Skeletal muscle cell (primary cell): ENCODE results near the gene RGL2.
A peak's percentile ranks its signal among the peaks of the same experiment; 100 is the strongest.
"Not testable (repeated sequence)": the region's sequence is repeated elsewhere in the genome, so short reads cannot be mapped to it uniquely, and the experiment has no call there.

ENCODE experiments used
- DNase-seq: peaks from one replicate; pipeline ENCODE4 v3.0.0-alpha.2; 2010; ENCODE audit warnings: low read depth
- H3K4me3 ChIP-seq: 2 replicates; pipeline ENCODE4 v1.5.1; 2011; ENCODE audit warnings: low read depth, mild to moderate bottlenecking, control low read depth, low read length, moderate library complexity

Gene RGL2

GRCh38 chr6:33296797-33297405, 1.8 kb downstream of the RGL2 start:
- H3K4me3 ChIP-seq: peak overlapping the region; percentile 76
- no peak for DNase-seq

DNA sequence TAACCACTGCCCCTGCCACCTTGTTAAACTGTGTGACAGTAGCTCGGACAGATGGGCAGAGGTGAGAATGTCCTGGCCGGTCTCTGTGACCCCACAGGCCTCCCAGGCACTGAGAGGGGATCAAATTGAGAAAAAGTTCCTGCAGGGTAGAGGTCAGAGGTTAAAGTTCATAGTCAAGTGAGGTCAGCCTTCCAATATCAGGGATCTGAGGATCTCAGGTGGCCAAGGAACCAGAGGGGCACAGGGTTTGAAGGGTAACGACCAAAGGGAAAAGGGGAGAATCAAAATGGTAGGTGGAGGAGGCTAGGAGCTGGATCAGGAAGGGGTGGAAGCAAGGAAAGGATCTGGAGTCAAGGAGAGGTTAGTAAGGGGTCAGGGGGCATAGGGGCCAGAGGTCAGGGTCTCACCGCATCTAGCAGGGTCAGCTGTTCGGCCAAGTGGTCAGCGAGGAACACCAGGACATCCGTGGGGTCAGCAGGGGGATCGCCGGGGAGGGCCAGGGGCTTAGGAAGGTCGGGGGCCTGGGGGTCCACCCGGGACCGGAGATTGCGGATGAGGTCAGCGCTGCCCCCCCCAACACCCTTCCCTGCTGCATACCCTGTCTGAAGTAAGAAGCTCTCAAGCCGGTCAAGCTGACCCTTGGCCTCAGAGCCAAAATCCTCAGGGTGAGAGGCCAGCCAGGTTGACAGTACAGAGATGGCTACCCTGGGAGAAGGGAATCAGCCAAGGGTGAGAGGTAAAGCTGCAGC, 2.9 kb downstream of the RGL2 start:
- no peak for DNase-seq
- H3K4me3 ChIP-seq: no peak overlapping the region

DNA sequence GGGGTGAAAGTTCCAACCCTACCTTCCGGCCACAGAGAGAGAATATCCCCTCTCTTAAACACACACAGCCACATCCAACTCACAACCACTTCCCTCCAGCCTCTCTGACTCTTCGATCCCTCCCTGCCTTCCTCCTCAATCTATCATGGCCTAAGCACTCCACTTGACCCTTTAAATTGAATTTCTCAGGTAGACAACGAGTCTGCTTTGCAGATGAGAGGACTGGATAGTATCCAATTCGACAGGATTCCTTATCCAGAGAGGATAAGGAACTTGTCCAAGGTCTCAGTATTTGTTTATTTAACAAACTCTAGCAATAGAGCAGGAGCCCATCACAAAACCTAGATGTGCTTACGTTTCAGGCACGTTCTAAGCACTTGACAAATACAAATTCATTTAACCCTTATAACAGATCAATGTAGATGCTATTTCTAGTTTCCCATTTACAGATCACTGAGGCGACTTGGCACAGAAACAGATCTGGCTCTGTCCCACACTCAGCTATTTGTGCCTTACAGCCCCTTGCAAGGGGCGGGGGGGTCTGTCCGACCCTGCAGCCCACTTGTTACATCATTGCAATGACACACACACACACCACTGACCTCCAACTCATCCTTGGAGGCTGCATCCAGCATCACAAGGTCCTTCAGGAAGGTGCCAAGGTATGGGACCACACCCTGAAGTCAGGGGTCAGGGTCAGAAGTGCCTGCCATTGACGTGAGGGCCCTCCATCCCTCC, 4.5 kb downstream of the RGL2 start:
- DNase-seq: no peak
- no peak overlapping the region for H3K4me3 ChIP-seq

DNA sequence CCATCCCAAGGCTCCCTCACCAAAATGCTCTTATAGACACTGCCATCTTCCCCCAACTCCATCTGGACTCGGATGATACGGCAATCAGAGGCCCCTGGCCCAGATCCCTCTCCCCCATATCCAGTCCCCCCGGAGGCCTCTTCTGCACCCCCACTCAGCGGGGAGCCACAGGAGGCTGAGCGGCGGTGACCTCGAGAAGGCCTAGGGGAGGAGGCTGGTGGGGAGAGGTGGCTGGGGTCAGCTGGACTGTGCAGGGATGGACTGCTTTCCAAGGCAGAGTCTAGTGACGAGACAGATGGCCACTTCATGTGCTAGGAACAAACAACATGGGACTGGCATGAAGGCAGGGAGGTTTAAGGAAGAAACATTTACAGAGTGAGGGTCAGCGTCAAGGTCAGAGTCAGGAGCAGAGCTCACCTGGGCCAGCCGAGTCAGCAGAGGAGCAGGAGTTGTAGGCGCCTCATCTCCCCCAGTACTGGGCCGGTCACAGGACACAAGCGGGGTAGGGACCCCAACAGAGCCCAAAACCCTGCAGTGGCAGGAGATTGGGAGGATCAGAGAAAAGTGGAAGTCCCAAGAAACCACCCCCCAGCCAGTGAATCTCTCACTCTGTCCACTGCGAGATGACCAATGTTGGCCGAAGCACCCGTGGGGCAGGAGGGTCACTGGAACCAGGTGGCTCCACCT, 5.6 kb downstream of the RGL2 start:
- H3K4me3 ChIP-seq: no peak overlapping the region
- DNase-seq: no peak

DNA sequence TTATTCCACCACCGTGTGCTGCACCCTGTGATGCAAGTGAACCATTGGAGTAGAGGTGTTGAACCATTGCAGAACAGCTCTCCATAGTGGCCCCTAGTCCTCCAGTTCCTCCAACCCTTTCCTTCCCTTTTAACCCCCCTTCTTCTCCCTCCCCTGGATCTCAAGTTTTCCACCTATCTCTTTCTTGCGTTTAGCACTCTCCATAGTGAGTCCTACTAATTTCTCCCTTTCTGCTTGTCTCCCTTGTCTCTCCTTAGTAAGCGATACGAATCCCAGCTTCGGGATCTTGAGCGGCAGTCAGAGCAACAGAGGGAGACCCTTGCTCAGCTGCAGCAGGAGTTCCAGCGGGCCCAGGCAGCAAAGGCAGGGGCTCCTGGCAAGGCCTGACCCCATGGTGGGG, 8.3 kb downstream of the RGL2 start:
- no peak for DNase-seq
- peak overlapping the region; percentile 97 for H3K4me3 ChIP-seq

GRCh38 chr6:33289784-33290315, 8.9 kb downstream of the RGL2 start:
- DNase-seq: no peak
- H3K4me3 ChIP-seq: peak overlapping the region; percentile 97

- DNase-seq: peak; percentile 67
- peak within 1 kb of the TSS; percentile 97 for H3K4me3 ChIP-seq
Measured at GRCh38 chr6:33288921-33289783, 9.6 kb downstream of the RGL2 start, which contains the start of the genes PFDN6 and WDR46. Gene PFDN6 (plus strand): TSS chr6:33289601. CDS start chr6:33289857, 256 bp downstream. Gene WDR46 (minus strand): TSS chr6:33289239. CDS start chr6:33289170, 69 bp downstream.

DNA sequence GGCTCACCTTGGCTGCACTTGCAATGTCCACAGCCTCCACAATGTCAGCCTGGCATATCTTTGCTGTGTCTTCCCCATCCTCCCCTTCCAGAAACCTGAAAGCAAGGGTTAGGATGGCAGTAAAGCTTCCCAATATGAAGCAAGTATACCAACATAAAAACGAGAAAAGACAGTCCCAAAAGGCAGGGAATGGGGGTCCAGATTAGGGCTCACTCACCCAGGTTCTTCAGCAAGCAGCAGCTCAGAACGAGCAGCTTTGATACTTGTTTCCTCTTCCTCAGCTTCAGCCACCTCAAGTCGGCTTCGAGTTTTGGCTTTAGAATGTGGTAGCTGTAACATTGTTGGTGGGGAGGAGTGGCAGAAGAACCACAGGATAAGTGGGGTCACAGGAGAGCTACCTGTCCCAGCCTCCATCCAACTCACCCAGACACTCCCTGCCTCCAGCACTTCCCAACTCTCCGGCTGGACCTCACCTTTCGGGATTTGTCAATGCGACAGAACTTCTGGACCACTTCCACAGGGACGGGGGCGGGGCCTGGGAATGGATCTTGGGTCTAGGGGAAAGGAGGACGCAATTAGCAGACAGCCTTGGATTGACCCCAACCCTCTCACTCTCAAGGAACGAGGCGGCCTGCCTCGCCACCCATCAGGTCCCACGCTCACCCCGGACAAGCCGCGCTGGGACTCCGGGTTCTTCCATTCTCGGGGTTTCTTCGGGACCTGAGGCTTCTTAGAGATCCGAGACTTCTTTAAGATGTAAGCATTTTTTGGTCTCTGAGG, 10.4 kb downstream of the RGL2 start:
- peak overlapping the region; percentile 97 for H3K4me3 ChIP-seq
- no peak for DNase-seq

DNA sequence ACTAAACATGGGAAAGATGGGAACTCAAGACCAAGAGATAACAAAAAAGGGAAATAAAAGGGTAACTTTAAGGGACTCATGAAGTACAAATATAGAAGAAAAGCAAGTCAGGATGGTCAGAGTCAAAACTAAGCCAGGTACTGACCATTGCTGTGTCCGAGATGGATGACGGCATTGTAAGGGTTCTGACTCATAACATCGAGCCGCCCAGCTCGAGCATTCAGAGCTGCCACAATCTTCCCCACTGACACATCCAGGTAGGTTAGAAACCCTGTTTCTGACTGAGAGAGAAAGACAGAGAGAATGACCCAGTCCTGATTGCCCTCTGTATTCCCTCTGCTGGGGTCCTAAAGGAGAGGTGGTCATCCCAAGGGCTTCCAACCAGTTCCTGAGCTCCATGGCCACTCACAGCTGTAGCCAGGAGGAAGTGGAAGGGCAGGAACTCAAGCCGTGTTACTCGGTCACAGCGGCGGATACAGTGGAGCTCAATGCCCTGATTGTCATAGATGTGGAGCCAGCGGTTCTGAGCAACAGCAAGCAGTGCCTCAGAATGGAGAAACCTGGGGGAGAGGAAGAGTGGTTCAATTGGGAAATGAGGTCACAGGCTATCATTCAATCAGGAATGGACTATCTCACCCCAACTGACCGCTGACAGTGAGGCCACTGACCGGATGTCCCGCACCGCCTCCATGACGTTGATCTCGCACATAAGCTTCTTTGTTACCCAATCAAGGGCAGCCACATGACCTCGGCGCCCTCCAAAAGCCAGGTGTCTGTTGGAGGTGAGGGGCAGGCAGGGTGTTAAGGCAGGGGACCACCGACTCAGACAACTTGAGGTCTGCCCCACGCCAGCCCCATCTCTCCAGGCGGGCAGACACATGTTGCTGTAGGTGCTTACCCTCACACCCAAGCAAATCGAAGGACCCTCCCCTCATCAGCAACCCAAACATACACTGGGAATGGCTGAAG, 11.5 kb downstream of the RGL2 start:
- H3K4me3 ChIP-seq: no peak overlapping the region
- no peak for DNase-seq

- H3K4me3 ChIP-seq: not testable (repeated sequence)
Measured at GRCh38 chr6:33285214-33285613, 13.5 kb downstream of the RGL2 start.

GRCh38 chr6:33280539-33280938, 18.2 kb downstream of the RGL2 start:
- H3K4me3 ChIP-seq: no peak overlapping the region

More at GRCh38 chr6:33285214-33285613, 13.5 kb downstream of the RGL2 start:
- not testable (repeated sequence) for DNase-seq

GRCh38 chr6:33279971-33280511, 18.7 kb downstream of the RGL2 start:
- no peak overlapping the region for H3K4me3 ChIP-seq
- DNase-seq: no peak

More at GRCh38 chr6:33280539-33280938, 18.2 kb downstream of the RGL2 start:
- no peak for DNase-seq

GRCh38 chr6:33279257-33279695, 19.5 kb downstream of the RGL2 start:
- H3K4me3 ChIP-seq: no peak overlapping the region
- DNase-seq: no peak

DNA sequence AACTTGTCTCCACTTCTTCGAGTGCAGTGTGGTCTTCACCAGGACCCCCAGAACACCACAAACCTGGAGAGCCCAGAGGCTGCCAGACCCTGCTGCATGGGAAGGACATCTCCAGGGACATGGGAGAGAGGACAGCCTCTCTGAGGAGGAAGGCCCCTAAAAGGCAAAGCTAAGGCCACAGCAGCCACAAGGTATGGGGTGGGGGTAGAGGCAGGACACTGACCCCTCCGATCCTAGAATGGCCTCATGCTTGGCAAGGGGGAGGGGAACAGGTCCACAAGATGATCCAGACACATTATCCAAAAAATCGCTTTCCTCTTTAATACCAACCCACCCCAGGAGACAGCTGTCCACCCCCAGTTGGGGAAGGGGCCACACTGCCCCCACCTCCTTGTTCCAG, 19.9 kb downstream of the RGL2 start:
- H3K4me3 ChIP-seq: no peak overlapping the region
- DNase-seq: no peak

- H3K4me3 ChIP-seq: no peak overlapping the region
- no peak for DNase-seq
Measured at GRCh38 chr6:33278392-33278741, 20.4 kb downstream of the RGL2 start.

DNA sequence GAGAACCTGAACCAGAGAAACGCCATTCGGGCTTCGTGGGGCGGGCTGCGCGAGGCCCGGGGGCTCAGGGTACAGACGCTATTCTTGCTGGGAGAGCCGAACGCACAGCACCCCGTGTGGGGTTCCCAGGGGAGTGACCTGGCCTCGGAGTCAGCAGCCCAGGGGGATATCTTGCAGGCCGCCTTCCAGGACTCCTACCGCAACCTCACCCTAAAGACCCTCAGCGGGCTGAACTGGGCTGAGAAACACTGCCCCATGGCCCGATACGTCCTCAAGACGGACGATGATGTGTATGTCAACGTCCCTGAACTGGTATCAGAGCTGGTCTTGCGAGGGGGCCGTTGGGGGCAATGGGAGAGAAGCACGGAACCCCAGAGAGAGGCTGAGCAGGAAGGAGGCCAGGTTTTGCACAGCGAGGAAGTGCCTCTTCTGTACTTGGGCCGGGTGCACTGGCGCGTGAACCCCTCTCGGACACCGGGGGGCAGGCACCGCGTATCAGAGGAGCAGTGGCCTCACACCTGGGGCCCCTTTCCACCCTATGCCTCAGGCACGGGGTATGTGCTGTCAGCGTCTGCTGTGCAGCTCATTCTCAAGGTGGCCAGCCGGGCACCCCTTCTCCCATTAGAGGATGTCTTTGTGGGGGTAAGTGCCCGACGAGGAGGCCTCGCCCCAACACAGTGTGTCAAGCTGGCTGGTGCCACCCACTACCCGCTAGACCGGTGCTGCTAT, 20.9 kb downstream of the RGL2 start:
- no peak for DNase-seq
- peak overlapping the region; percentile 43 for H3K4me3 ChIP-seq
